ENCODE data around the gene FBXO10.
A peak's percentile ranks its signal among the peaks of the same experiment; 100 is the strongest.

FBXO10 gene

DNA sequence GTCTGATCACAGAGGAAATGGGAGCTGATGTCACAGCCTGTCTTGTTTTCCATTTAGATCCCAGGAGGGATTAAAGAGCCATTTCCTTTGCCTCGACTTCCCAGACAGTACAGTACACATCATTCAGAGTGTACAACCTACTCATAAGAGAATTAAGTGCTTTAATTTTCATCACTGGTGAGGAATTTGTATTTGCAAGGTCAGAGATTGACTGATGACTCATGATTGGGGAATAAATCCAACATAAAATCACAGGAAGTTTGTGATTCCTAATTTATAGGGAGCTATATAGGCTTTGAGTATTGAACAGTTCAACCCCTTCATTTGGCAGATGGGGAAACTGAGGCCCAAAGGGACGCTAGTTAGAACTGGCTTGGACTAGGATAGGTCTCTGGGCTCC, 20.3 kb upstream of the FBXO10 start:
- TF ChIP-seq, protein P1, sequence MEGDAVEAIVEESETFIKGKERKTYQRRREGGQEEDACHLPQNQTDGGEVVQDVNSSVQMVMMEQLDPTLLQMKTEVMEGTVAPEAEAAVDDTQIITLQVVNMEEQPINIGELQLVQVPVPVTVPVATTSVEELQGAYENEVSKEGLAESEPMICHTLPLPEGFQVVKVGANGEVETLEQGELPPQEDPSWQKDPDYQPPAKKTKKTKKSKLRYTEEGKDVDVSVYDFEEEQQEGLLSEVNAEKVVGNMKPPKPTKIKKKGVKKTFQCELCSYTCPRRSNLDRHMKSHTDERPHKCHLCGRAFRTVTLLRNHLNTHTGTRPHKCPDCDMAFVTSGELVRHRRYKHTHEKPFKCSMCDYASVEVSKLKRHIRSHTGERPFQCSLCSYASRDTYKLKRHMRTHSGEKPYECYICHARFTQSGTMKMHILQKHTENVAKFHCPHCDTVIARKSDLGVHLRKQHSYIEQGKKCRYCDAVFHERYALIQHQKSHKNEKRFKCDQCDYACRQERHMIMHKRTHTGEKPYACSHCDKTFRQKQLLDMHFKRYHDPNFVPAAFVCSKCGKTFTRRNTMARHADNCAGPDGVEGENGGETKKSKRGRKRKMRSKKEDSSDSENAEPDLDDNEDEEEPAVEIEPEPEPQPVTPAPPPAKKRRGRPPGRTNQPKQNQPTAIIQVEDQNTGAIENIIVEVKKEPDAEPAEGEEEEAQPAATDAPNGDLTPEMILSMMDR (IDR thresholded peaks at IDR 0.05; ENCODE audit: low read depth, low read length), result no peak
- peak in 1 of 2 donors; percentile 14 for DNase-seq (ENCODE audit: low read depth in 2 of 2)
- no peak overlapping the region for H3K4me3 ChIP-seq (replicated peaks in 1 of 2; ENCODE audit: low read depth in 2 of 2, low read length in 2 of 2)

DNA sequence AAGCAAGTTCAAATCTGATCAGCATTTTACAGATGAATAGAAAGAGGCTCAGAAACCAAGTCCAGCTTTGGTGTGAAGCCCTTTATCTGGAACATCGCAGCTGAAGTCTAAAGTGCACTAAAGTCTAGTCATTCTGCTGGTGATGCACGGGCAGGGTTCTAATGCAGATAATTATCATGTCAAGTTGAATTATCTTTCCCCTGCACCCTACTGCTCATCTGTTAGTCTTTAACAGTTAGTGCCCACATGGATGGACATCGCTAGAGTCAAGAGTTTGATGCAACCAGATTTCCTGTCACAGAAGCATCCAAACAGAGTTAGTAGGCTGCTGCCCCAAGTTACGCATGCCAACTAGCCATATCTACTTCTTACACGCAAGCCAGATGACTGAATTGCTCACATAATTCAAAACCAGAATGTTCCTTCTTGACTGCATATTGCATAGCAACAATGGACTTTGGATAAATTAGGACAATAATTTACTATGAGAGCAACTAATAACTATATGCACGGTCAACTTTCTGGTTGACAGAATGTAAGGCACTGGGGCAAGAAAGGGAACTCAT, 17.8 kb upstream of the FBXO10 start:
- no peak for DNase-seq (ENCODE audit: low read depth in 2 of 2)
- no peak overlapping the region for H3K4me3 ChIP-seq (replicated peaks in 1 of 2; ENCODE audit: low read depth in 2 of 2, low read length in 2 of 2)
- TF ChIP-seq, protein P1 (IDR thresholded peaks at IDR 0.05; ENCODE audit: low read depth, low read length), result no peak

DNA sequence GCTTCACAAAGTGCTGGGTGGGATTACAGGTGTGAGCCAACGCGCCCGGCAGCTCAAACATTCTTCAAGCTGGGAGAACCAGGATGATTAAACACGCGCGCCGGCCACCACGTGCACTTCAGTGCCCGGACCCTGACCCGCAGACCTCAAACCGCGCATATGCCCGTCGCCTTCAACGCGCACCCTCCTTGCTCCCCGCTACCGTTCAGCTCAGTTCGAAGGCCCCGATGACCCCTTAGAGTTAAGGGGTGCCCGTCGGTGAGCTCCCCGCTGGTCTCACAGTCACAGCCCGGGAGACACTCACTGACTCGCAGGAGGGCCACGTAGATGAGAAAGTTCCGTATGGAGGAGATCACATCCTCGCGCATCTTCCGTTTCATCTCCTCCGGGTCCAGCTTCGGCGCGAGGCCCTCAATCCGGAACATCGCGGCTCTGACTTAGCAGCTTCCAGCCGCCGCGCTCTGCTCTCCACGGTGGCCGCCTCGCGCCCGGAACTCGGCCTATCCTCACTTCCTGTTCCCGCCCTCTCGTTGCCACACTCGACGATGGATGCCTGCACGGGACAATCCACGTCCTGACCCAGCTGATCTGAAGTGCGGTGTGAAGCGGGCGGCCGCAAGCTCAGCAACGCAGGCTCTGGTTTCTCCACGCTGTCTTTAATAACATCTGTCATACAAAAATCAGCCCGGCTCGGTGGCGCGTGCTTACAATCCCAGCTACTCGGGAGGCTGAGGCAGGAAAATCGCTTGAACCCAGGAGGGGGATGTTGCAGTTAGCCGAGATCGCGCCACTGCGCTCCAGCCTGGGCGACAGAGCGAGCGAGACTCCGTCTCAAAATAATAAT, 16.1 kb upstream of the FBXO10 start, which contains the start of gene TOMM5:
Gene TOMM5 (minus strand): TSS at position 490 of the 844 bp plus-strand sequence. CDS start 65 bp downstream, at position 425.
- DNase-seq (ENCODE audit: low read depth in 2 of 2), result peak; percentile 94 to 96
- peak within 1 kb of the TSS; percentile 99 to 100 for H3K4me3 ChIP-seq (replicated peaks in 1 of 2; ENCODE audit: low read depth in 2 of 2, low read length in 2 of 2)
- TF ChIP-seq, protein P1 (IDR thresholded peaks at IDR 0.05; ENCODE audit: low read depth, low read length), result no peak

- TF ChIP-seq, protein P1 (IDR thresholded peaks at IDR 0.05; ENCODE audit: low read depth, low read length), result no peak
- H3K4me3 ChIP-seq (replicated peaks in 1 of 2; ENCODE audit: low read depth in 2 of 2, low read length in 2 of 2), result no peak overlapping the region
- DNase-seq (ENCODE audit: low read depth in 2 of 2), result no peak
Measured at GRCh38 chr9:37587521-37587920, 11.3 kb upstream of the FBXO10 start.

DNA sequence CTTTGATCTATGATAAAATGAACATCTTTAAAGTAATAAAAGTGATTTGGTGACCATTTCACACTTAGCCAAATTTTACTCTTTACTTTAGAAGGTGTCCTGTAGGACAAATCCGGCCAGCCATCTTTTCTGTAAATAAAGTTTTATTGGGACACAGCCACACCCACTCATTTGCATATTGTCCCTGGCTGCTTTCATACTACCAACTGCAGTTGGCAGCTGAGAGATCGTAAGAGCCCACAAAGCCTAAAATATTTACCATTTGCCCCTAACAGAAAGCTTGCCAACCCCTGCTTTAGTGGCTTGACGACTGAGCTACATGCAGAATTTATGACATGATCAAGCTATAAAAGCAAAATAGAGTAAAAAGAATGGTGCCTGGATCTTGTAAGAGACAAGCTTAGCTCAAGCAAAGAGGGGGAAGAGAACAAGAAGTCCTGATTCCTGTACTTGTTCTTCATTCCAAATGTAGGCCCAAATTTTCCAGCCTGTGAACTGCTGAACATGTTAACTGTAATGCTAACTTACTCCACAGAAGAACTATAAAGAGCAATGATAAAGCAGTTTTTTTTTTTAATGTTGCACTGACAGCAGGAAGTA, 7.4 kb upstream of the FBXO10 start:
- no peak overlapping the region for H3K4me3 ChIP-seq (replicated peaks in 1 of 2; ENCODE audit: low read depth in 2 of 2, low read length in 2 of 2)
- TF ChIP-seq, protein P1 (IDR thresholded peaks at IDR 0.05; ENCODE audit: low read depth, low read length), result no peak
- no peak for DNase-seq (ENCODE audit: low read depth in 2 of 2)

GRCh38 chr9:37582548-37583157, 6.5 kb upstream of the FBXO10 start:
- H3K4me3 ChIP-seq (replicated peaks in 1 of 2; ENCODE audit: low read depth in 2 of 2, low read length in 2 of 2), result no peak overlapping the region
- DNase-seq (ENCODE audit: low read depth in 2 of 2), result peak; percentile 85
- TF ChIP-seq, protein P1 (IDR thresholded peaks at IDR 0.05; ENCODE audit: low read depth, low read length), result peak; percentile 68

All from cardiac fibroblast (primary cell).